NB4 (cell line): ENCODE data around the gene SLC22A6.

Experiments
- CTCF ChIP-seq: IDR thresholded peaks from one replicate; pipeline ENCODE4 v1.5.1; 2012; ENCODE audit warnings: low read depth, low read length
- POLR2A ChIP-seq: IDR thresholded peaks from 2 replicates; pipeline ENCODE4 v1.6.1; 2011; ENCODE audit warnings: mild to moderate bottlenecking; ENCODE audit not compliant: insufficient read length; ENCODE audit errors: extremely low read depth

GRCh38 chr11:63032457-63032856 lies 47.7 kb upstream of the SLC22A6 start:
- TF ChIP-seq POLR2A (no peak), CTCF (no peak)
